ENCODE data around the gene DCTN3.

GRCh38 chr9:34570809-34571480, 49.4 kb downstream of the DCTN3 start:
- TF ChIP-seq CTCF (IDR thresholded peaks at IDR 0.05; ENCODE audit: insufficient read depth, low read depth, low read length), result no peak
- TF ChIP-seq EZH2 (IDR thresholded peaks at IDR 0.05; ENCODE audit: insufficient read depth, low read length), result no peak

Measured in astrocyte (in vitro differentiated cells and primary cell).